ENCODE measurements around the gene RECQL5.

DNA sequence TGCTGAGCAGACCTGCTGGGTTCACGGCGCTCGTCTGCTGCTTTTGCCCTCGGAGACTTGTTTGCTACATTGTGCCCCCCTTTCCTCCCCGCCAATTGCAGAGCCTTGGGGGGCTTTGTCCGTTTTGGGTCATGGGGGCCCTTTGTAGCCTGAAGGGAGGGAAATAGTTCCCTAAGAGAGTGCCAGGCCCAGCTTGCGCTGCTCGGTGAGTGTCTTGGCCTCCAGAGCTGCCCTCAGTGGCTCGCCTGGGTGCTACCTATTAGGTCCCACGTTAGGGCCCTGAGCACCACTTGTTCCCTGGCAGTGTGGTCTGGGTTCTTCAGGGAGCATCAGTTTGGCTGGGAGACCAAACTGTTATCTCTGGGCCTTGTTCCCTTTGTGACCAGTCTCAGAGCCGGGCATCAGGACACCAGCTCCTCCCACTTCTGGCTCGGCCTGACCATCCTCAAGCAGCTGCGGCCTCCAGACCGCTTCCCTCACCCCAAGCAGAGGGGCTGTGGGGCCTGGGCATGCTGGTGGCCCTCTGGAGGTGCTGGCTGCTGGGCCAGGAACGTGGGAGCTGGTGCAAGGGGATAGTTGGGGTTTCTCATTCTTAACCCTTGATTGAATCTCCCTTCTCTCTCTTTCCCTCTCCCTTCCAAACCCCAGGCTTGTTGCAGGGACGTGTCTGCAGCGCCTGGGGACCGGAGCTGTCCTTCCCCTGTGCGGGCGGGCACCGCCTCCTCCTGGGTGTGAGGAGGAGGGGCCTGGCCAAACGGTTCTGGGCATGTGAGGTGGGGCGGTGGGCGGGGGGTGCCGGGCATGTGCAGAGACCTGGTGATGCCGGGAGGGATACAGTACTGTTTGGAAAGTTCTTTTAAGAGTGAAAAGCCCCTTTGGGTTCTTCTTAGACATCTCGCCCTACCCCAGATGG lies 38.3 kb upstream of the RECQL5 start:
- TF ChIP-seq, protein P1, sequence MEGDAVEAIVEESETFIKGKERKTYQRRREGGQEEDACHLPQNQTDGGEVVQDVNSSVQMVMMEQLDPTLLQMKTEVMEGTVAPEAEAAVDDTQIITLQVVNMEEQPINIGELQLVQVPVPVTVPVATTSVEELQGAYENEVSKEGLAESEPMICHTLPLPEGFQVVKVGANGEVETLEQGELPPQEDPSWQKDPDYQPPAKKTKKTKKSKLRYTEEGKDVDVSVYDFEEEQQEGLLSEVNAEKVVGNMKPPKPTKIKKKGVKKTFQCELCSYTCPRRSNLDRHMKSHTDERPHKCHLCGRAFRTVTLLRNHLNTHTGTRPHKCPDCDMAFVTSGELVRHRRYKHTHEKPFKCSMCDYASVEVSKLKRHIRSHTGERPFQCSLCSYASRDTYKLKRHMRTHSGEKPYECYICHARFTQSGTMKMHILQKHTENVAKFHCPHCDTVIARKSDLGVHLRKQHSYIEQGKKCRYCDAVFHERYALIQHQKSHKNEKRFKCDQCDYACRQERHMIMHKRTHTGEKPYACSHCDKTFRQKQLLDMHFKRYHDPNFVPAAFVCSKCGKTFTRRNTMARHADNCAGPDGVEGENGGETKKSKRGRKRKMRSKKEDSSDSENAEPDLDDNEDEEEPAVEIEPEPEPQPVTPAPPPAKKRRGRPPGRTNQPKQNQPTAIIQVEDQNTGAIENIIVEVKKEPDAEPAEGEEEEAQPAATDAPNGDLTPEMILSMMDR (IDR thresholded peaks at IDR 0.05): no peak
- TF ChIP-seq POLR2A (IDR thresholded peaks at IDR 0.05): no peak
- no peak for TF ChIP-seq EP300 (IDR thresholded peaks at IDR 0.05)

Data from tibial nerve (tissue), 4 donors.